ENCODE data around the gene NBEAL1.
A peak's percentile ranks its signal among the peaks of the same experiment; 100 is the strongest.
"Not testable (repeated sequence)": the region's sequence is repeated elsewhere in the genome, so short reads cannot be mapped to it uniquely, and the experiment has no call there.

Gene NBEAL1

GRCh38 chr2:203014456-203015199 is at the start of gene NBEAL1:
Gene NBEAL1 (plus strand): TSS chr2:203014875. CDS start chr2:203016385, 1,510 bp downstream.
- peak; percentile 98 for ATAC-seq
- peak; percentile 97 for DNase-seq

- DNase-seq, result peak; percentile 11
- peak; percentile 75 for ATAC-seq
Observed at GRCh38 chr2:202965810-202966460, 48.7 kb upstream of the NBEAL1 start.

GRCh38 chr2:202969404-202969803 is 45.3 kb upstream of the NBEAL1 start:
- not testable (repeated sequence) for ATAC-seq, DNase-seq

- DNase-seq, result no peak
- no peak for ATAC-seq
Observed at GRCh38 chr2:202976809-202977208, 37.9 kb upstream of the NBEAL1 start.

GRCh38 chr2:202982779-202983491 is 31.7 kb upstream of the NBEAL1 start:
- no peak for ATAC-seq

GRCh38 chr2:202989749-202990148 is 24.9 kb upstream of the NBEAL1 start:
- DNase-seq (no peak), ATAC-seq (no peak)

More at GRCh38 chr2:202982779-202983491, 31.7 kb upstream of the NBEAL1 start:
- DNase-seq, result no peak

- no peak for DNase-seq
- no peak for ATAC-seq
Observed at GRCh38 chr2:202990501-202990900, 24.2 kb upstream of the NBEAL1 start.

GRCh38 chr2:202997113-202997512 is 17.6 kb upstream of the NBEAL1 start:
- not testable (repeated sequence) for DNase-seq, ATAC-seq

- DNase-seq, result no peak
- no peak for ATAC-seq
Observed at GRCh38 chr2:203002054-203002821, 12.4 kb upstream of the NBEAL1 start.

GRCh38 chr2:203003716-203004115 is 11.0 kb upstream of the NBEAL1 start:
- DNase-seq (no peak), ATAC-seq (no peak)

GRCh38 chr2:203016716-203017115 is 2.0 kb downstream of the NBEAL1 start:
- DNase-seq, result no peak

GRCh38 chr2:203018181-203018580 is 3.5 kb downstream of the NBEAL1 start:
- DNase-seq, result no peak
- no peak for ATAC-seq

More at GRCh38 chr2:203016716-203017115, 2.0 kb downstream of the NBEAL1 start:
- no peak for ATAC-seq

- DNase-seq, result no peak
- no peak for ATAC-seq
Observed at GRCh38 chr2:203019142-203019541, 4.5 kb downstream of the NBEAL1 start.

GRCh38 chr2:203021991-203022390 is 7.3 kb downstream of the NBEAL1 start:
- ATAC-seq (no peak), DNase-seq (no peak)

- ATAC-seq, result no peak
- DNase-seq, result no peak
Observed at GRCh38 chr2:203022751-203023150, 8.1 kb downstream of the NBEAL1 start.

GRCh38 chr2:203025592-203025991 is 10.9 kb downstream of the NBEAL1 start:
- no peak for ATAC-seq

GRCh38 chr2:203030545-203030944 is 15.9 kb downstream of the NBEAL1 start:
- DNase-seq (no peak), ATAC-seq (no peak)

More at GRCh38 chr2:203025592-203025991, 10.9 kb downstream of the NBEAL1 start:
- DNase-seq, result no peak

- ATAC-seq (no peak), DNase-seq (no peak)
Observed at GRCh38 chr2:203030991-203031390, 16.3 kb downstream of the NBEAL1 start.

- ATAC-seq, result no peak
- DNase-seq, result no peak
Observed at GRCh38 chr2:203033395-203033794, 18.7 kb downstream of the NBEAL1 start.

- DNase-seq (no peak), ATAC-seq (no peak)
Observed at GRCh38 chr2:203035879-203036470, 21.3 kb downstream of the NBEAL1 start.

GRCh38 chr2:203037026-203037425 is 22.4 kb downstream of the NBEAL1 start:
- ATAC-seq, result no peak

GRCh38 chr2:203038586-203038985 is 23.9 kb downstream of the NBEAL1 start:
- ATAC-seq (no peak), DNase-seq (no peak)

More at GRCh38 chr2:203037026-203037425, 22.4 kb downstream of the NBEAL1 start:
- no peak for DNase-seq

All from stimulated activated naive CD8-positive, alpha-beta T cell treated with anti-CD3 and anti-CD28 coated beads, Interleukin-15, Interleukin-2, amounts not matched to agents 100 U/mL and 50 U/mL, for 24 hours (primary cell).